Mammary epithelial cell (primary cell): ENCODE data around the gene POLD4.

Source experiments
- CTCF ChIP-seq, 2 donors: IDR thresholded peaks in 1 of 2; conservative IDR thresholded peaks in 1 of 2; 2 replicates each; pipeline ENCODE4 v1.5.1; 2011 to 2012; ENCODE audit warnings: inconsistent platforms in 2 of 2, low read length in 2 of 2, mild to moderate bottlenecking in 2 of 2, control low read depth in 1 of 2, low read depth in 1 of 2; ENCODE audit not compliant: insufficient read depth in 1 of 2; ENCODE audit errors: extremely low read depth in 1 of 2
- EZH2 ChIP-seq: IDR thresholded peaks from 2 replicates; pipeline ENCODE4 v1.6.1; 2012; ENCODE audit warnings: low read length, inconsistent platforms, borderline replicate concordance

- no peak for TF ChIP-seq CTCF (conservative IDR thresholded peaks at IDR 0.05 in 1 of 2, IDR thresholded peaks at IDR 0.05 in 1 of 2; ENCODE audit: extremely low read depth in 1 of 2, insufficient read depth in 1 of 2, low read depth in 1 of 2, low read length in 2 of 2)
- no peak for TF ChIP-seq EZH2
These were observed 3.9 kb downstream of the POLD4 start for GRCh38 chr11:67349457-67349856.
